ENCODE measurements around the gene CD44.

The CD44 gene

GRCh38 chr11:35237351-35237750, 98.4 kb downstream of the CD44 start:
- no peak for DNase-seq (ENCODE audit: low read depth in 2 of 2)

DNA sequence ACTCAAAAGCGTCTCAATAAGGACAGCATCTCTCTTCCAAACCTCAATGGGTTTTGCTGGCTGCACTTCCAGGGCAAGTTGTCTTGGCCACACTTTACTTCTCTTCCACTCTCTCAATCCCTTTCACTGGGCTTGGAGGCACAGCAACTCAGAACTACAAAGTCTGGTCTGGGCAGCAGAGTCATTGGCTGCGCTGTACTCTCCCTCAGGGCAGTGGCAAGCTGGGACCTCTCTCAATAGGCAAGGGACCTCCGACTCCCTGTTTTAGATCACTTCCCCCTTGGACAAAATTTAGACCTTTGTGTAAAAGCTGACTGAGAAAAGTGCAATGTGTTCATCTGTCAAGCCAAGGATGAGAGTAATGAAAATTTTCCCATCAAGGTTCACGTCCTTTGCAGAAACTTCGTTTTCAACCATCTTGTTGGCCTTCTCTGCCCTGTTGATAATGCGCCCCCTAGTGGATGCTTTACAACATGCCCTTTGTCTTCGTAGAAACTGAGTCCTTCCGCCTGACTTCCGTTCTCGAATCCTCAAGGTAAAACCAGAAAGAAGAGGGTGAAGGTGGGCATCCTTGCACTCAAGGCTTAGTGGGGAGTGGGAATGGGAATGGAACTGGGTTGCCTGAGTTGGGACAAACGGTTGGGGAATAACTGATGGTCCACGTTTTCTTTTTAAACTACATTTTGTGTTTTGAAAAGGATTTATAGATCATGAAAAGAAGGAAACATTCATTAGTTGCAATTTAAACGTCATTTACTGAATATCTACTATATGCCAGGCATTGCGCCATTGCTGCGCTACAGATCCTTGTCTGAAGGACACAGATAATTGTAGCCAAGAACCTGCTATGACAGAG, 99.1 kb downstream of the CD44 start:
- DNase-seq (ENCODE audit: low read depth in 2 of 2), result no peak

- no peak for DNase-seq (ENCODE audit: low read depth in 2 of 2)
Measured at GRCh38 chr11:35238882-35239281, 99.9 kb downstream of the CD44 start.

DNA sequence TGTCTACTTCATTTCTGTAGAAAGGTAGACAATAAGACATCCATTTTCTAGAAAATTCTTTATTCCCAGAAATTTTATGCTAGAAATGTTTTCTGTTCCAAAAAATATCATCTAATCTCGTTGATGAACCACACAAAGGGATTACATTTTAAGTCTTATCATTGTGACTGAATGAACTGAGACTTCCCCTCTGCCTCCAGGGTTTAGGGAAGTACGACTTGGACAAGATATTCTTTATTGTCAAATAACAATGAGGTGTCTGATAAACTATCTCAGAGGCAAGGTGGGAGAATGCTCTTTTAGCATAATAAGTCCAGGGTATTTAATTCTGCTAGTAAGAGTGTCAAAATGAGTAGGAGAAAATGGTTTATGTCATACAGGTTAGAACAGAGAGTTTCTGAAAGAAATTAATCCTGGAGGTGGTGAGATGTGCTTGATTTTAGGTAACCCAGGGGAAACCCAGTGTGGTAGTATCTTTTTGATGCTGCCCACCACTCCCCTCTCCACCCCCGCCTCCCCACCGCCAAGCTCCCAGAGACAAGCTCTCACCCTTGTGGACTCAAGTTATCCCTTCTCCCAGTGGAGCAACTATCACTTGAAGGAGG, 100.6 kb downstream of the CD44 start:
- DNase-seq (ENCODE audit: low read depth in 2 of 2), result no peak

DNA sequence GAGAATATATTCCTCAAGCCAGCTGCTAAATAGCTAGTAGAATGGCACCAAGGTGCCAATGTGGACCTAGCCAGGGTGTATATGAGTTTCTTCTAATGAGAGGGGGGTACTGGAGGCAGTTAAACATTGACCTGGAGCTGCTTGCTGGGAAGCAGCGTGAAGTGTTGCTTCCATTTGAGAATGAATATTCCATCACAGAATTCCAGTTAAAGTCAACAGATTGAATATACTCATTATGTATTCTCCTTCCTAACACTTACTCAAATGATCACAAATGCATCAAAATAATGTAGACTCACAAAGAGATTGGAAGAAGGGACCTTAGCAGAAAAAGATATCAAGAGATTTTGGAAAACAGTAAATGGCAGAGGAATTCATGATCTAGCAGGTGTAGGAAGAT, 102.1 kb downstream of the CD44 start:
- DNase-seq (ENCODE audit: low read depth in 2 of 2), result no peak

DNA sequence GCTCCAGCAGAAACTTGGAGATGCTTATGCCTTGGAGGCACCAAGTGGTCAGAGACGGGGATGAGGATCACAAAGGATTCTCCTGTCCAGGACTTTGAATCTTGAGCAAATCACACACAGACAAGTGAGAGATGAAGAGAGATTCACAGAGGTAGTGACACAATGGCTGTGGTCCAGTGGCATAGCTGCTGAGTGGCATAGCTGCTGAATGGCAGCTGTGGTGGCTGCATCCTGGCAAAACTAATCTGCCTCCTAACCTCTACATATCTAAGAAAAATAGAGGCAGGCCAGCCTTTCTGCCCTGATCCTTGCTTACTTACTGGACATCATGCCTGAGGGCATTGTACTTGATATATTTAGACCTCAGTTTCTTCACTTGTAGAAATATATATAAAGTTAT, 102.6 kb downstream of the CD44 start:
- no peak for DNase-seq (ENCODE audit: low read depth in 2 of 2)

DNA sequence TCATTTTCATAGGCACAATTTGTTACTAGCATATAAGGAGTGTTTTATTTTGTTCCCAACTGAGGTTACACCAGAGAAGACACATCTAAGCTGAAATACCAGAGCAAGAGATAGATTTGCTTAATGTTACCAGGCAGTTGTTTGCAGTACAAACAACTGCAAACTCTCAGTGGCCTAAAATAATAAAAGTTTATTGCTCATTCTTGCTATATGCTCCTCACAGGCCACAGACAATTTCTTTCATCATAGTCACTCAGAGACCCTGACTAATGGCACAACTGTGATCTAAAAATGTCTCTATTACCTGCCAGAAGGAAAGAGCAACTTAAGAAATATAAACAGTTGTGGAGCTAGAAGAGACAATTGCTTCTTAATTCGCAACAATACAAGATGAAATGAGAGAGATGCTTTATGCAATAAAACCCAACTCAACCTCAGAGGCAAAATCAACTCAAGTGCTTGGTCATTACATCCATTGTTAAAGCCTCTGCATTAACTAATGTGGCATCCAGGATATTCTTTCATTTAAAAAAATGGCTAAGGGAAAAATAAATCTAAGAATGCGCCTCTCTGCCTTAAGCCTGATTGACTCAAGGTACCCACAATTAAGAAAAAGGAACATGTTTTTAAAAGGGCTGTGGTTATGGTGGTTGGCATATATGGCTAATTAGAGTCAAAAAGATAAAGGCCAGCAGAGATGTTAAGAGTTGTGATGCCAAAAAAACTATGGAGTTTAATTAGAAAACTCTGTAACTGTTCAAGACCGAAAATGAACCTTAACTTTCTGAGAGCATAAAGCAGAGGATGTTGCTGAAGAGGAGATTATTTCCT, 103.7 kb downstream of the CD44 start:
- DNase-seq (ENCODE audit: low read depth in 2 of 2), result no peak

DNA sequence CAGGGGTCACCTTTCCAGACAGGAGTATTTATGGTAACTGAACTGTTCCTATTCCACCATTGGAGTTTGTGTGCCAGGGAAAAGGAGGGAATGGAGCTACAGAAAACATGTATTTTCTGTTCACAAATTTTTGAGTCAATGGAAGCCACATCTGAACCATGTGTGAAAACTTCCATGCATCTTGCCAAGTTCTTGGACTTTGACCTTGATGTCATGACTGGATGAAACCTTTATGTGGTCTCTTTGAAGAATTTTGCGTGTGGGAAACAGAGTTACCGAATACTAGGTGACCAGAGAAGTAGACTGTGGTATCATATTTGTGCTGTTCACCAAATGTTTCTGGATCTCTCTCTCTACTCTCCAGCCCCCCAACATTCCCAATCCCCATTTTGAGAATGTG, 104.8 kb downstream of the CD44 start:
- no peak for DNase-seq (ENCODE audit: low read depth in 2 of 2)

- no peak for DNase-seq (ENCODE audit: low read depth in 2 of 2)
Measured at GRCh38 chr11:35245056-35245455, 106.1 kb downstream of the CD44 start.

GRCh38 chr11:35245786-35246185, 106.8 kb downstream of the CD44 start:
- no peak for DNase-seq (ENCODE audit: low read depth in 2 of 2)

GRCh38 chr11:35246745-35247144, 107.8 kb downstream of the CD44 start:
- no peak for DNase-seq (ENCODE audit: low read depth in 2 of 2)

GRCh38 chr11:35247428-35247827, 108.5 kb downstream of the CD44 start:
- DNase-seq (ENCODE audit: low read depth in 2 of 2), result peak; percentile 31 to 33

- no peak for DNase-seq (ENCODE audit: low read depth in 2 of 2)
Measured at GRCh38 chr11:35247863-35248262, 108.9 kb downstream of the CD44 start.

DNA sequence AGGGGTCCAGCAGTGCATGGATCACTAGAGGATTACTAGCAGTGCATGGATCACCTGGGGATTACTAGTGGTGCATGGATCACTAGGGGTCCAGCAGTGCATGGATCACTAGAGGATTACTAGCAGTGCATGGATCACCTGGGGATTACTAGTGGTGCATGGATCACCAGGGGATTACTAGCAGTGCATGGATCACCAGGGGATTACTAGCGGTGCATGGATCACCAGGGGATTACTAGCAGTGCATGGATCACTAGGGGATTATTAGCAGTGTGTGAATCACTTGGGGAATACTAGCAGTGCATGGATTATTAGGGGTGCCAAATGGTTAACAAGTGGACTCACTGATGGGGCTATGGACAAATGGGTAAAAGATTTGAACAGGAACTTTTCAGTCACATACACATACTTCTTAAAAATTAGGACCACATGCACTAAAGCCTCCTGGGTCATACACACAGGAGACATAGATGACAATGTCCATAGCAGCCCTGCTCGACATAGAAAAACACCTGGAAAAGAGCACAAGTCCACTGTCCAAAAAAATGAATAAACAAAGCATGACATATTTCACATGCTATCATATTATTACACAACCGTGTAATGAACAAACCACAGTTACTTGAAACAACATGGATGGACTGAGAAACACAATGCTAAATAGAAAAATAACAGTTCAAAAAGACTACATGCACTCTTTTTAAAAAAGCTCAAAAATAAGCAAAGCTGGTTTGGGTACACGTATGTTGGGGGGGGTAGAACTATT, 109.8 kb downstream of the CD44 start:
- DNase-seq (ENCODE audit: low read depth in 2 of 2), result no peak

GRCh38 chr11:35250192-35250591, 111.2 kb downstream of the CD44 start:
- DNase-seq (ENCODE audit: low read depth in 2 of 2), result no peak

DNA sequence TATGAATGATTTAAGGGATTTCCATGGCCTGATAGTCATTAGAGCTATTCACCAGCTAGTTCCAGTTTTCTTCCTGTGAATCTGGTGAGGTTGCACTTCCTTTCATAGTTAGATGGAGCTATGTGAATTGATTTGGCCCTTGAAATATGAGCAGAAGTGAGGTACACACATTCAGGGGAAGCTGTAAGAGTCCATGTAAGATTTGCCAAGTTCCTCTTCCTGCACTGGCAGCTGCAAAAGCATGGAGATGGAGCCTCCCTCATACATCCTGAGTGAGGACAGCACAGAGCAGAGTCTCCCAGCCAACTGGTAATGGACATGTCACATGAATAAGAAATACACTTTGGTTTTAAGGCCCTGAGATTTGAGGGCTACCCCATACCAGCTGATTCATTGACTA, 111.7 kb downstream of the CD44 start:
- DNase-seq (ENCODE audit: low read depth in 2 of 2), result no peak

GRCh38 chr11:35253237-35253636, 114.3 kb downstream of the CD44 start:
- DNase-seq (ENCODE audit: low read depth in 2 of 2), result no peak

DNA sequence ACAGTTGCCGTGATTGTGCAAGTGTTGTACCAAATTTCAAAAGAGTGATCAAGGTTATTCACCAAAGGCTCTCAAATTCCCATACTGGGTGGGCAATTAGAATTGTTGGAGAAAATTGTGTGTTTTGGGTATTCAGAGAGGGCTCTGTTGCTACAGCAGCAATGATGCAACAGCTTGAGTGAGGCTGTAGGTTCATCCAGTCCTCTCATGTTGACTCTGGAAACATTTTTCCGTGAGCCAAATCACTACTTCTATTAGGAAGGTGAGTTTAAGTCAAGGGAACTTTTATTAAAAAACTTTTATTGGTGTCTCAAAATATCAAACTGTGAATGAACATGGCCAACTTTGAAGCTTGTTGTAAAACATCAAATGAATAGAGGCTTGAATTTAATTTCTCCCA, 116.5 kb downstream of the CD44 start:
- no peak for DNase-seq (ENCODE audit: low read depth in 2 of 2)

- DNase-seq (ENCODE audit: low read depth in 2 of 2), result no peak
Measured at GRCh38 chr11:35256296-35256695, 117.3 kb downstream of the CD44 start.

- no peak for DNase-seq (ENCODE audit: low read depth in 2 of 2)
Measured at GRCh38 chr11:35257281-35257680, 118.3 kb downstream of the CD44 start.

- no peak for DNase-seq (ENCODE audit: low read depth in 2 of 2)
Measured at GRCh38 chr11:35259529-35259928, 120.6 kb downstream of the CD44 start.
